Measurements from ENCODE around the gene PACRG. TPM values are rescaled to one million over a fixed set of nuclear protein-coding genes. Genes with fewer than 3 reads are reported as not detected.
A peak's percentile ranks its signal among the peaks of the same experiment; 100 is the strongest.

Gene PACRG
- total RNA-seq, 1 experiment from 2014 or later = 0.44 TPM

GRCh38 chr6:162866656-162867055 is 138.9 kb downstream of the PACRG start:
- Mint-ChIP-seq H3K36me3 (no peaks in the 10 kb centered on the region), H3K4me3 (no peak overlapping the region), H3K9me3 (no peaks in the 10 kb centered on the region), H3K4me1 (peaks cover 4% of the 10 kb centered on the region), H3K27me3 (ENCODE audit: low read depth) (no peaks in the 10 kb centered on the region), H3K27ac (no peak overlapping the region)
- TF ChIP-seq USF1 (CRISPR knock-in tag; IDR thresholded peaks at IDR 0.05) (no peak), JUN (CRISPR knock-in tag; IDR thresholded peaks at IDR 0.05) (no peak), PREB (CRISPR knock-in tag; IDR thresholded peaks at IDR 0.05; ENCODE audit: borderline replicate concordance) (no peak), AR (CRISPR knock-in tag; IDR thresholded peaks at IDR 0.05) (no peak), AFF4 (CRISPR knock-in tag; IDR thresholded peaks at IDR 0.05; ENCODE audit: borderline replicate concordance) (no peak), ERG (CRISPR knock-in tag; IDR thresholded peaks at IDR 0.05) (no peak)
- TF ChIP-seq, protein P1, sequence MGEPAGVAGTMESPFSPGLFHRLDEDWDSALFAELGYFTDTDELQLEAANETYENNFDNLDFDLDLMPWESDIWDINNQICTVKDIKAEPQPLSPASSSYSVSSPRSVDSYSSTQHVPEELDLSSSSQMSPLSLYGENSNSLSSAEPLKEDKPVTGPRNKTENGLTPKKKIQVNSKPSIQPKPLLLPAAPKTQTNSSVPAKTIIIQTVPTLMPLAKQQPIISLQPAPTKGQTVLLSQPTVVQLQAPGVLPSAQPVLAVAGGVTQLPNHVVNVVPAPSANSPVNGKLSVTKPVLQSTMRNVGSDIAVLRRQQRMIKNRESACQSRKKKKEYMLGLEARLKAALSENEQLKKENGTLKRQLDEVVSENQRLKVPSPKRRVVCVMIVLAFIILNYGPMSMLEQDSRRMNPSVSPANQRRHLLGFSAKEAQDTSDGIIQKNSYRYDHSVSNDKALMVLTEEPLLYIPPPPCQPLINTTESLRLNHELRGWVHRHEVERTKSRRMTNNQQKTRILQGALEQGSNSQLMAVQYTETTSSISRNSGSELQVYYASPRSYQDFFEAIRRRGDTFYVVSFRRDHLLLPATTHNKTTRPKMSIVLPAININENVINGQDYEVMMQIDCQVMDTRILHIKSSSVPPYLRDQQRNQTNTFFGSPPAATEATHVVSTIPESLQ (CRISPR knock-in tag; IDR thresholded peaks at IDR 0.05) = no peak
- ChIA-PET CTCF (no interaction called here), POLR2A (no interaction called here)
- ATAC-seq = no peak
- DNase-seq (ENCODE audit: low spot score) = no peak

GRCh38 chr6:162868397-162868796 is 140.6 kb downstream of the PACRG start:
- Mint-ChIP-seq H3K27ac (no peak overlapping the region), H3K36me3 (no peaks in the 10 kb centered on the region), H3K4me3 (no peak overlapping the region), H3K9me3 (no peaks in the 10 kb centered on the region), H3K27me3 (ENCODE audit: low read depth) (no peaks in the 10 kb centered on the region), H3K4me1 (peaks cover 4% of the 10 kb centered on the region)
- CTCF ChIA-PET = no interaction called here
- peak; percentile 65 for ATAC-seq
- no peak for DNase-seq (ENCODE audit: low spot score)
- POLR2A ChIA-PET = no interaction called here
- no peak for TF ChIP-seq PRRX2 (CRISPR knock-in tag; IDR thresholded peaks at IDR 0.05)
- no peak for TF ChIP-seq IRF1 (CRISPR knock-in tag; IDR thresholded peaks at IDR 0.05)
- TF ChIP-seq, protein P2, sequence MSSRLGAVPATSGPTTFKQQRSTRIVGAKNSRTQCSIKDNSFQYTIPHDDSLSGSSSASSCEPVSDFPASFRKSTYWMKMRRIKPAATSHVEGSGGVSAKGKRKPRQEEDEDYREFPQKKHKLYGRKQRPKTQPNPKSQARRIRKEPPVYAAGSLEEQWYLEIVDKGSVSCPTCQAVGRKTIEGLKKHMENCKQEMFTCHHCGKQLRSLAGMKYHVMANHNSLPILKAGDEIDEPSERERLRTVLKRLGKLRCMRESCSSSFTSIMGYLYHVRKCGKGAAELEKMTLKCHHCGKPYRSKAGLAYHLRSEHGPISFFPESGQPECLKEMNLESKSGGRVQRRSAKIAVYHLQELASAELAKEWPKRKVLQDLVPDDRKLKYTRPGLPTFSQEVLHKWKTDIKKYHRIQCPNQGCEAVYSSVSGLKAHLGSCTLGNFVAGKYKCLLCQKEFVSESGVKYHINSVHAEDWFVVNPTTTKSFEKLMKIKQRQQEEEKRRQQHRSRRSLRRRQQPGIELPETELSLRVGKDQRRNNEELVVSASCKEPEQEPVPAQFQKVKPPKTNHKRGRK (CRISPR knock-in tag; IDR thresholded peaks at IDR 0.05; ENCODE audit: borderline replicate concordance) = no peak
- TF ChIP-seq CREM (CRISPR knock-in tag; IDR thresholded peaks at IDR 0.05) = no peak
- no peak for TF ChIP-seq NFYB (CRISPR knock-in tag; conservative IDR thresholded peaks at IDR 0.05; ENCODE audit: low read depth)
- TF ChIP-seq NFE2L1 (CRISPR knock-in tag; IDR thresholded peaks at IDR 0.05) = no peak
- TF ChIP-seq ARID4B (CRISPR knock-in tag; IDR thresholded peaks at IDR 0.05; ENCODE audit: borderline replicate concordance) = no peak
- TF ChIP-seq CBFB (CRISPR knock-in tag; IDR thresholded peaks at IDR 0.05; ENCODE audit: low read depth) = no peak
- TF ChIP-seq FOXJ3 (CRISPR knock-in tag; IDR thresholded peaks at IDR 0.05; ENCODE audit: borderline replicate concordance) = no peak
